ENCODE results near the gene SLC12A5.
"Not testable (repeated sequence)": the region's sequence is repeated elsewhere in the genome, so short reads cannot be mapped to it uniquely, and the experiment has no call there.

DNA sequence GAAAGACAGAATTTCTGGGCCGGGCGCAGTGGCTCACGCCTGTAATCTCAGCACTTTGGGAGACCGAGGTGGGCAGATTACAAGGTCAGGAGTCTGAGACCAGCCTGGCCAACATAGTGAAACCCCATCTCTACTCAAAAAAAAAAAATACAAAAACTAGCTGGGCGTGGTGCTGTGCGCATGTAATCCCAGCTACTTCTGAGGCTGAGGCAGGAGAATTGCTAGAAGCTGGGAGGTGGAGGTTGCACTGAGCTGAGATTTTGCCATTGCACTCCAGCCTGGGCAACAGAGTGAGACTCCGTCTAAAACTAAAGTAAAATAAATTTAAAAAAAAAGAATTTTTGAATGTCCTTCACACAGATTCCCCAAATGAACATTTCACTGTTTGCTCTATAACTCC lies 71.4 kb downstream of the SLC12A5 start:
- TF ChIP-seq EZH2 (IDR thresholded peaks at IDR 0.05; ENCODE audit: insufficient read depth, poor library complexity, severe bottlenecking): peak; percentile 56
- TF ChIP-seq EZH2phosphoT487 (IDR thresholded peaks at IDR 0.05; ENCODE audit: insufficient read depth, low read depth): not testable (repeated sequence)
